NCI-H146 treated with DMSO at 0.1 percent for 48 hours (cell line): Measurements from ENCODE around the gene TMEM131L.

ENCODE experiments used
- DNase-seq: peaks from one replicate; lab custom pipeline; 2025; ENCODE audit not compliant: unreplicated experiment; lab: John Stamatoyannopoulos, UW

The TMEM131L gene

DNA sequence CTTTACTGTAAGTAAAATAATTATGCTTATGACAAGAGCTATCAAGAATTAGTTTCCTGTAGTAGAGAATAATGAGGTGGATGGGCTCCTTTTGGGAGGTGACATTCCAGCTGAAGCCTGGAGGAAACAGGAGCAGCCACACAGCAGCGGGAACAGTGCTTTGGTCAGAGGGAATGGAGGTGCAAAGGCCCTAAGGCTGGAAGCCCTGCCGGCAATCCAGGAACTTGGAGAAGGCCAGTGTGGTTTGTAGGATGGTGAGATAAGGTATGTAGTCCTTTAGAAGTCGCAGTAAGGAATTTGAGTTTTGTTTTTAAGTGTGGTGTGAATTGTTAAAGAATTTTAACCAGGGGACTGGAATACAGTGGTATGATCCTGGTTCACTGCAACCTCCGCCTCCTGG, 8.1 kb downstream of the TMEM131L start:
- DNase-seq = no peak

DNA sequence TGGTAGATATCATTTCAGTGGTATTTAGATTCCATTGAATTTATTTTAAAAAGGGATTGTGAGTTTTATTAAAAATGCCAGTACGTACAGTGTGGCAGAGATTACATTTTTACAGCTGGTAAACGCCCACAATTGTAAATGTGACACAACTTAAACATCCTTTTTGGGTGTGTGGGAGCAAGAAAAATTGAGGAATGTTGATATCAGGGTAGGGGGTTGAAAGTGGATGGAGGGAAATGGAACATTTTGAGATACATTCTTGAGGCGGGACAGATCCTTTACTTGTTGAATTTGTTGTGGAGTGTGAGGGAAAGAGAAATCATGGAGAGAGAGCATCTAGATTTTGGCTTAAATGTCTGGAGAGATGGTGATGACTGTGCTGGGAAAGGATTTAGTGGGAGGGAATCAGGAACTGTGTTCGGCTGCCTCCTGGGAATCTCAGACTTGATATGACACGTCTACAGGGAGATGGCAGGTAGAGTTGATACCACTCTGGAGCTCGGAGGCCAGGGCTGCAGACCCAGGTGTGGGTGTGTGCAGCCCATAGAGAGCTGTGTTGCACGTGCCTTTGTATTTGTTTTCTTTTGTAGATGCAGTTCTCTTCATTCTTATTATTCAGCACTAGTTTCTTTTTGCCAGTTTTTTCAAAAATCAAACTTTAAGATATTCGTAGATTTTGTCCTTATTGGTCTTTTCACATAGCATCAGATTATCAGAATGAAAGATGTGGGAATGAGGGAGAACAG, 10.8 kb downstream of the TMEM131L start:
- DNase-seq = no peak

DNA sequence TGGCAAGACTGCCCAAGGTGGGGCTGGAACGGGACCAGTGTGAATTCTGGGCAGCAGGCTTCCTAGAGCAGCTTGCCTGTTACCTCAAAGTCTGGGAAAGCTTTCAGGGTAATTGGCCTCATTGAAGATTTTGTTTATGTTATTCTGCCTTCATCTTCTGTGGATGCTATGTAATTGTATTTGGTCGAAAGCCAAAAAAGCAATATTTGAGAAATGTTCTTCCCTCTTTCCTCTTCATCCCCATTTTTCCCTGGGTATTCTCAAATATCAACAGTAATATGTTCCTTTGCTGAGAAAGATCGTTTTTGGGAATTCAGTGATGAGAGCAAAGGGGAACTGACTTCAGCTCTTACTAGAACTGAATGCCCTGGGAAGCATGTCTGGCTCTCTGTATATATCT, 12.9 kb downstream of the TMEM131L start:
- DNase-seq = no peak

DNA sequence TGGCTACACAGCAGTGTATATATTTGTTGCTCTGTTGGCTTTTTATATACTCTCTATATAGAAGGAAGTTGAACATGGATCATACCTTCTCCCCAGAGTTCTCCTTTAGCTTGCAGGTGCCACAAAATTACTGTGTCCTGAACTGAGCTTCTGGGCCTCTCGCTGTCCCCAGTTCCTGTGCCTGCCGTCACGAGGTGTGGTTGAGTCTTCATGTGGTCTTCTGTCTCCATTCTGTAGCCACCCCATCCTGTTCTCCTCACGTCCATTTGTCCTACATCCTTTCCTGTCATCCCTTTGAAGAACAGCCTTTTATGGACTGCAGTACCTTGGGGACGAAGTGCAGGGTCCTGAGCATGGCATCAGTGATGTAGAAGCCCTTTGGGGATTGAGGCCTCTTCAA, 14.5 kb downstream of the TMEM131L start:
- DNase-seq = no peak

DNA sequence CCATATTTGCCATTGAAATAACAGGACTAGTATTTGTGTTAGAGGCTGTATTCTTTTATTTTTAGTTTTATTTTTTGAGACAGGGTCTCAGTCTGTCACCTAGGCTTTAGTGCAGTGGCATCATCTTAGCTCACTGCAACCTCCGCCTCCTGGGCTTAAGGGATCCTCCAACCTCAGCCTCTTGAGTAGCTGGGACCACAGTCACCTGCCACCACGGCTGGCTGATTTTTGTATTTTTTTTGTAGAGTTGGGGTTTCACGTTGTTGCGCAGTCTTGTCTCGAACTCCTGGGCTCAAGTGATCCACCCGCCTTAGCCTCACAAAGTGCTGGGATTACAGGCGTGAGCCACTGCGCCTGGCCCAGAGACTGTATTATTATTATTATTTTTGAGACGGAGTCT, 15.3 kb downstream of the TMEM131L start:
- DNase-seq = no peak

DNA sequence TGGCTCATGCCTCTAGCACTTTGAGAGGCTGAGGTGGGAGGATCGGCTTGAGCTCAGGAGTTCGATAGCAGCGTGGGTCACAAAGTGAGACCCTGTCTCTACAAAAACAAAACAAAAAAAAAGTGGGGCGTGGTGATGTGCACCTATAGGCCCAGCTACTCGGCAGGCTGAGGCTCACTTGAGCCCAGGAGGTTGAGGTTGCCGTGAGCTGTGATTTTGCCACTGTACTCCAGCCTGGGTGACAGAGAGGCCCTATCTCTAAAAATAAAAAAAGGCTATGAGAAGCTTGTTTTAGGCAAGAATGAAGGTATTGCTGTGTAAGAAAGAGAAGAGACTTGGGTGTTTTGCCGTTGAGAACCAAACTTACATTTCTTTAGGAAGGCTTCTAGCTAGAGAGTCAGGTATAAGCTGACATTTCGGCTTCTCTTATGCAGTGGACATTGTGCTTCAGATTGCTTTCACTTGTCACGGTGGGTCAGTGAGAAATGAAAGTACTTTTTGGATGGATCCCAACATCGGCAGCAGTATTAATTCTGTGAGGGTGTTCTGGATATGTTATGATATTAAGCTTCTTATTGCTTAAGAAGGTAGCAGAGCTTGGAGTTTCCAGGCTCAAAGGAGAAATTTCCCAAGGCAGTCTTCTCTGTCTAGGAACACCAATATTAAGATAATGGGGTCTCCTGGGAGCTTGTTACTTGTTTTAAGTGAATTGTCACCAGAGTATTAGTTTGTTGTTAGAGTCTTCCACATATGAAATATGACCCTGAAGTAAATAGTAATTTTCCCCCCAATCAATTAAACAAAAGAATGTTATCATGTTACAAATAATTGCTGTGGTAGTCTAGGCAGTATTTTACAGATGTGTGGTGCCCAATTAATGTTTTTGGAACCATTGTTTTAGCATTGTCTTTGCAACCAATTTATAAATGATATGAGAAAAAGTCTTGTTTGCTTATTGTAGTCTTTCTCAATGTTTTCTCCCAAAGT, 17.6 kb downstream of the TMEM131L start:
- DNase-seq = no peak

DNA sequence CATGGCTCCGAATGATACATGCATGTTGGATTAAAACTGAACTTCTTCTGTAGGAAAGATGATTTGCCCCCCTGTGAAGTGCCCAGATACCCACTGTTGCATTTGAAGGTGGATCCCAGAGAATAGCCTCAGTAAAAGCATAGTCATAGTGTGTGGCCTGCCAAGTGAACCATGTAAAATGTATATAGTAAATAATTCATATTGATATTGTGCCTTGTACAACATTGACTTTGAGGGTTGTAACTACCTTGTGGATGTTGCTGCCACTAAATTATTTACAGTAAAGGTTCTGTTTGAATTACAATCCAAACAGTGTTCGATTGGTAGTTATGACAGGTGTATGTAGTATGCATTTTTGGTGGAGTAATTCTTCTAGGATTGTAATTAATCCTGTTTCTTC, 19.2 kb downstream of the TMEM131L start:
- DNase-seq = no peak

DNA sequence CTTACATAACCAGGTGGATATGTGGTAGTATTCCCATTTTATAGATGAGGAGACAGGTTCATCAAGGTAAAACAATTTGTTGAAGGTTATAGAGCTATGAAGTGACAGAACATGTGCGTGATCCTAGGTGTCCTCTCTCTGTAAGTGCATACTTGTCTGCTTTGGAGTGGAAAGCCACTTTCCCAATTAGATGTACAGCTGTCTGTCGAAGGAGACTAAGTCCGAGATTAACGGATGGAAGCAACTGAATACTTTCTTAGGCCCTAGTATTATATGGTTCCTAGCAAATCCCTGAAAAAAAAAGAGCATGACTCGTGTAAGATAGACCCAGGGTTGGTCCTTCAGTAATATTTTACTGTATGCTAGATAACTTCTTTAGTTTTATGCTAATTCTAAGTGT, 19.7 kb downstream of the TMEM131L start:
- DNase-seq = no peak

DNA sequence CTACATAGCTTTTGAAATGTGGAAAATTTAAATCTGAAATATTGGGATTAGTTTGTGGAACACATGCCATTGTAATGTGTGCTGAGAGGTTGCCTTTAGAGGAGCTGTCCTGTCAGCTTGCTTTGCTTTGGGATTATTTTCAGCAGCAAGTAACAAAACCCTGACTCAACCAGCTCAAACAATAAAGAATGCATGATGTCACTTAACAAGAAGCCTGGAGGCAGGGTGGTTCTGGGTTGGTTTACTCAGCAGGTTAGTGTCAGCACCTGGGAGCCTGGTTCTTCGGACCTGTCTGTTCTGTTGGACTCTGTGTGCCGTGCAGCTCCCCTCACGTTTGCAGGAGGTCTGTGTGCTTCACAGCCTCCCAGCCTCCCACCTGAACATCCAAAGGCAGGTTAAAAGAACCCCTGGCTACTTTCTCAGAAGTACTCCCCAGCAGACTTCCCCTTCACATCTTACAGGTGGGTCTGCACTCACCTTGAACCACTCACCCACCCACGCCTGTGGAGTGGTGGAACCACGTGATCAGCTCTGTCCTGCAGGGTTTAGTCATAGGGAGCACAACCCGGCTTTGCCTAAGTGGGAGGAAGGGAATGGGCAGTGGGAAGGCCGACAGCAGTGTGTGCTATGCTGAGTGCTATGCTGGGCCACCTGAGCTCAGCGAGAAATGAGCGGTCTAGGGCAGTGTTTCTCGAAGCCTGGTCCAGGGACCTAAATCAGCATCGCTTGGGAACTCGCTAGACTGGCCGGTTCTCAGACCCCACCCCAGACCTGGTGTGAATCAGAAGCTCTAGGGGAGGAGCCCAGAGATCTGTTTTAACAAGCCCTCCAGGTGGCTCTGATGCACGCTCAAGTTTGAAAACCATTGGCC, 20.4 kb downstream of the TMEM131L start:
- DNase-seq = no peak

DNA sequence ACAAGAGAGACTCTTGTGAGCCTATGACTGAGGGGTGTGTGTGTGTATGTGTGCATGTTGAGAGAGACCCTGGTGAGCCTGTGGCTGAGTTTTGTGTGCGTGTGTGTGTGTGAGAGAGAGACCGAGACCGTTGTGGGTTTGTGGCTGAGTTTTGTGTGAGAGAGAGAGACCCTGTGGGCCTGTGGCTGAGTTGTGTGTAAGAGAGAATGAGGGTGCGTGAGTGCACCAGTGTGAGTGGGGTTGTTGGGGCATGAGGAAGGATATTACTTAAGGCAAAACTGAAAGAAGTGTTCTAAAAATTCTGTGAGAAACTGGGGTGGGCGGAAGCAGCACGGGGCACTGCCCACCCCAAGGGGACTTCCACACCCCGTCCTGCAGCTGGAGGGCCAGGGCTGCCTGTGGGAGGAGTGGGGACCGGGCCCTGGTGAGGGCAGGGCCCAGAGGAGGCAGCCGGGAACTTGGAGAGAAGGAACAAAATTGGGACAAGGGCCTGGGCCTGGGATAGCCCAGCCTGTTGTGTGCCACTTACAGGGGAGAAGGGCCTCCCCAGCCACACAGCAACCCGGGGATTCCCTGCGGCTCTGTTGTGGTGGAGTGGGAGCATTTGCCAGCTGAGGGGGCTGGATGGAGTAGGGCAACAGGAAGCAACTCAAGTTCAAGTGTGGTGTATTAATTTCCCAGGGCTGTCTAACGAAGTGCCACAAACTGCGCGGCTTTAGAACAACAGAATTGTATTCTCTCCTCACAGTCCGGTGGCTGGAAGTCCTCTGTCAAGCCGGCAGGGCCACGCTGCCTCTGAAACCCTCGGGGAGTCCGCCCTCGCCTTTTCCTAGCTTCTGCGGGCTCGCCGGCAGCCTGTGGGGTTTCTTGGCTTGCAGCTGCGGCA, 22.1 kb downstream of the TMEM131L start:
- DNase-seq = no peak

DNA sequence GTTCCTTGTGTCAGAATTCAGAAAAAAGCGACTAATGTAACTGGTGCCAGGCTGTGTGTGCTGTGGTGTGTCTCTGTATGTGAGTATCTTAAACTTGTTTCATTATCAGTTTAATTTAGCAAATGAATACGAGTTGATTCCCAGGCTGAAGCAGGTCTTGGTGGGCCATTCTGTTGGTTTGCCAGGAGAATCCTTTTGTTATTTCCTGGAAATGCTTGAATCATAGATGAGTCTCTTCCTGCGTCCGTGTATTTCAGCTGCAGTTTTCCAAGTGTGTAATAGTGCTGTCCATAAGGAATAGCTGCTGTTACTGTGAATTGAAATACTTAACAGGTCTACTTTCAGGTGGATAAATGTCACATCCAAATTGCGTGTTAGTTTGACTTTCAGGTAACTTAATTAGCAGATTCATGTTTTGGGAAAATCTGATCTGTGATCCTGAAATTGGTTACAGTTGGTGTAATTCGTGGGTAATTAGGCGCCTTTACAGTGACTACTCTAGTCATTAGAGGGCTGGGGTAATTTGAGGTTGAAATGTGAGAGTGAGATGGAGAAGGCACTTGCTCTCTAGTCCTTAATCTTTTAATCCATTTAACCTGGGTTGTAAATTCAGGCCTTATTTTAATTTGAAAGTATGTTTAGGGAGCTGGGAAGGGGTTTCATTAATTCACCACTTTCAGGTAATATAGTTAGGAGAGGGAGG, 23.8 kb downstream of the TMEM131L start:
- DNase-seq = no peak

DNA sequence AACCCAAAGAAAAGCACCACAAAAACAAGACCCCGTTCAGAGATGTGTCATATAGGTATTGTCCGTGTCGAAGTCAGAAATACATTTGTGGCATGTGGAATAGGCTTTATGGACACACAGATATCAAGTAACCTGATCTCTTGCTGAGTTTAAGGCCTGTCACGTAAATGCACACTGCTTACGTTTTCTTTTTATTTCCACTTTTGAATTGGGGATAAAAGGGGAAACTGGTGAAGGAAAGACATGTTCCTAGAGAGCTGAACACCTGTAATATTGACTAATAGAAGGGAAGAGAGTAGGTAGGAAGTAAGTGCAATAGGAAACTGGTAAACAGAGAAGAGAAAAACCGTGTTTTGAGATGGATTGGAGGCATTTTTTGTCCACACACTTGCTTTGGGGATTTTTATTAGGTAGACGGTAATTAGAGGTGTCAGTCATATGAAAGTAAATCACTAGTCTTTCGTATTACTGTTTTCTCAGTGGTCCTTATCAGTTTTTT, 24.9 kb downstream of the TMEM131L start:
- DNase-seq = no peak

DNA sequence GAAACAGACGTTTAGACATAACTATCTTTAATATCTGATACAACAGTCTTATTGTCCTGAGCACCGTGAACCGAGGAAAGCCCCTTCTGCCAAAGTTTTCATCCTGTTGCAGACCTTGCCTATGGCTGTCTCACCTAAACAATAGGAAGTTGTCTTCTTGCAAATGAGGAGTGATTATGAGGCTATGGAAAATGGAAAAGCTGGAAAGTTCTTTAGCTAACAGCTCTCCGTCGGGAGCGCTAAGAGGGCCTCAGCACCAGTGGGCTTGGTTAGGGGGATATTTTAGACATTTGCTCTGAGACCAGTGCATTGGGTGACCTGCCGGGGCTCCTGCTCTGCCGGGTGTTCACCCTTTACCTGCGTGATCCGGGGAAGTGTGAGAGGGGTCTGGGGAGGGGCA, 28.4 kb downstream of the TMEM131L start:
- DNase-seq = no peak

DNA sequence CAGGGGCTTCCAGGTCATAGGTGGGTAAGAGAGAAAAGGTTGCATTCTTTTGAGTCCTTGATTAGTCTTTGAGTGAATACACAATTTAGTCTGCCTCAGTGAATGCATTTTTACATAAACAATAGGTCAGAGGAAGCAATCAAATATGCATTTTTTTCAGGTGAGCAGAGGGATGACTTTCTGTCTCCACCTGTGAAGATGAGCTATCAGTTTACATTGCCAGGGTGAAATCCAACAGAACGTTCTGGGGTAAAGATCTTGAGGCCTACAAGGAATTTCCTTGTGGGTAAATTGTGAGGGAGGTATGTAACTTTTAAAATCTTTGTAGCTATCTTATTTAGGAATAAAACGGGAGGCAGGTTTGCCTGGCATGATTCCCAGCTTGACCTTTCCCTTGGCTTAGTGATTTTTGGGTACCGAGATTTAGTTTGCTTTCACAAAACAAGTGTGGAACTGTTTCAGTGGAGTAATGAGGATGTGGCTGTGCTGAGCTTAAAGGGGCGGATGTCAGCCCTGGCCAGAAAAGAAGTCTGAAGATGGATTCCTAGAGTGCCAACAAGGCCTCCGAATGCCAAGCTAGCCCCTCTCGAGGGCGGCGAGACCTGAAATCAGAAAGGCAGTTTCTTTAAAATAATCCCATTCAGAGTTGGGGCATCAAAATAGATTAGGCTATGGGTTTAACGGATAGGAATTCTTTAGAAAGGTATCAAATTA, 29.5 kb downstream of the TMEM131L start:
- no peak for DNase-seq

DNA sequence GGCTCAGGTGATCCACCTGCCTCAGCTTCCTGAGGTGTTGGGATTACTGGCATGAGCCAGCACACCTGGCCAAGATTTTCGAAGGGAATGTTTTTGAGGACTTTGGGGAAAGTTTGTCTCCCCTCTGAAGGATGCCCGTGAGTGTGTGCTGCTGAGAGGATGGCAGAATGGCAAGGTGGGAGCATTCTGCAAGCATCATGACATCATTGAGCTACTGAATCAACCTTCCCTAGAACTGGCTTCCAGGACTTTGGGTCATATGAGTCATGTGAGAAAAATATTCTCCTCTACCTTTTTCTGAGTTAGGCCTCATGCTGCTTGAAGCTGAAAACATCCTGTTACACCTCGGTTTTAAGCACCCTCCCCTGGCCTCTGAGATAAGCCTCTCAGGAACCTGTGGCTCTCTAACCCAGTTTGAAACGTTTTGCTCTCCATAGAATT, 31.0 kb downstream of the TMEM131L start:
- no peak for DNase-seq

DNA sequence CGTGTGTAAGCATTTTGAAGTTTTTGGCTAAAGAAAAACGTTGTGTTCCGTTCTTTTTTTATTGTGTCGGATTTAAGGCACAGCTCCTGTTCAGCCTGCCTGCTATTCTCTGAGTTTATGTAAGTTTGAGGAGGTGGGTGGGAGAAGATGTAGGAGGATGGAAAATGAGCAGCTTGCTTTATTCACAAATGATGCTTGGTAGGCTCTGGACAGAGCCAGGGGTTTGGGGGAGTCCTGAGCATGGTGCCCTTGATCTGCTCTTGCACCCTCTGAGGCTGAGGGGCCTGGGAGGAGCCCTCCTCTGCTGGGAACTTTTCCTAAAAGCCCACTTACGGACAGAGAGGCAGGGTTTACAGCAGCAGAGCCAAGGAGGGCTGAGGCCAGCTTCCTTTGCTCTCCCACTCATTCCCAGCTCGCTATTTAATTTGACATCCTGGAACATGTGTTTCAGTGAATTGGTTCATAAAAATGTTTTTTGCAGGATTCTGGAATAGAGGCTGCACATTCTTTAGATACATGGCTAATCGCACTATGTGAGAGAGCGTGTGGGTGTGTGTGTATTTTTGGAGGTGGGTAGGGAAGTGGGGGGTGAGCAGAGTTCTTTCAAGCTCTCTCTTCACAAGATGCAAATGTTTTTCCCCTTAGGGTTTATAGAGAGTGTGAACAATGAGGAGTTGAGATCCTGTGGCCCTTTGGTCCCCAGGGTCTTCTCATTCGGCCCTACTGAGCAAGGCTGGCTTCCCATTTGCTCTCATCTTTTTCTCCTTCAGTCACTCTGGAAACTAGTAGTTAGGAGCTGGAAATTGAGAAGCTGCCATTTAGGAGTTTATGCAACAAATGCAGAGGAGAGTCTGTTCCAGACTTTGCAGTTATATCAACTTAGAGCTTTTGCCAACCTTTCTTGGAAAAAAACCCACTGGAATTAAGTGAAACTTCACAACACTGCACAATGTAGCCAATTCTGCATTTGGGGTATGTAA, 32.1 kb downstream of the TMEM131L start:
- DNase-seq = no peak

DNA sequence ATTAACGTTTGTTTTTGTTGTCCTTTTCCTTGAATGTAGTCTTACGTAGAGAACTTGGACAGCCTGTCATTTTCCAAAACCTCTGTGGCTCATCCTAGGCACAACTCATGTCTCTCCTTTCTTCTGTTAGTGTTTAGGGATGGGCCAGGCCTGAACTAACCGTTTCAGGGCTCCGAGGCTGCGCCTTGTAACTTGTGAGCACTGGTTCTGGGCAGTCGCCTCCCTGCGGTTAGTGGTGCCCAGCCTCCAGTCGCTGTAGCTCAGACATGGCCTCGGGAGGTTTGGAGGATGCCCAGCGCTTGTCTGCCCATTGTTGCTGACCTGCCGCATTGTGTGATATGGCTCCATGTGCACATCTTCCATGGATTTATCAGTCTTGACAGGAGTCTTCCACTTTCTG, 32.8 kb downstream of the TMEM131L start:
- DNase-seq = no peak

DNA sequence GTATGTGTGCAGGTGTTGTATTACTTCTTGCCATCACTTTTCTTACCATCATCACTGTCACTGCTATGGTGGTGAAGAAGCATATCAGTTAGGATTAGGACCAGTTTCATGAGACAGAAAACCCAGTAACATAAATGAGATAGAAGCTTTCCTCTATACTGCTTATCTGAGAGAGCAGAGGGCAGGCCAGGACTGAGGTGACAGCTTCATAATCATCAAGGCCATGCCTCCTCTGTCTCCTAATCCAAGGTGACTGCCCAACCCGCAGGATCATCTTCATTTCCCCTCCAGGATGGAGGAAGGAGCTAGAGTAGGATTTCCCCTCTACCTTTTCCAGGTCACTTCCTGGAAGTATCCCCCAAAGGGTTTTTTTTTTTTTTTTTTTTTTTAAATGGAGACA, 35.4 kb downstream of the TMEM131L start:
- no peak for DNase-seq
